OCI-LY7 (cell line): ENCODE results near the gene FRMD5.

Source experiments
- CTCF ChIP-seq: fragments of 200-600 bp; sonication (generic); conservative IDR thresholded peaks from 2 replicates; pipeline ENCODE4 v1.5.1; 2014; ENCODE audit warnings: mild to moderate bottlenecking, antibody characterized with exemption, low read length, moderate library complexity, mixed read lengths
- EZH2phosphoT487 ChIP-seq: fragments of 200-600 bp; sonication (generic); IDR thresholded peaks from 2 replicates; pipeline ENCODE4 v1.6.1; 2018; ENCODE audit warnings: low read depth, borderline replicate concordance, mild to moderate bottlenecking, mixed run types, antibody characterized with exemption, low read length, moderate library complexity, mixed read lengths

GRCh38 chr15:44219073-44219472 is 24.0 kb upstream of the FRMD5 start:
- TF ChIP-seq CTCF (no peak), EZH2phosphoT487 (no peak)
